ENCODE results near the gene ARL4A. TPM values are rescaled to one million over a fixed set of nuclear protein-coding genes. Genes with fewer than 3 reads are reported as not detected.

The ARL4A gene
- total and polyA plus RNA-seq, 2 donors (not counting 3 experiments of a cell fraction or from before 2014, with no cell fraction given): 34.1 to 43.2 TPM

DNA sequence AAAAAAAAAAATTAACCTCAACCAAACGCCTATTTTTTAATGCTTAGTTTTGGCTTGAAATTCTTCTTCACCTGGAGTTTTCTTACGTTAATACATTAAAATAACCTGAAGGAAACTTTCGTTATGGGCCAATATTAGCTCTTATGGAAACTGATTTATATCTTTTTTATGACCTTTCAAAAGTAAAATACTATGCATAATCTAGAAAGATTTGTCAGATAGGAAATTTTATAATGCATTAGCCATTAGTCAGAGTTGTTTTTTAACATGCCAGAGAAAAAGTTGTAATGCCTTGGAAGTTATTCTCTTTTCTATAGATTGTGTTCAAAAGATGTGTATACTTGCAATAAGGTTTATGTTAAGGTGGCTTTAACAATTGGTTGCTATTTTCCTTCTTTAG lies 34.3 kb upstream of the ARL4A start:
- H3K36me3 ChIP-seq (ENCODE audit: control insufficient read depth in 2 of 2, extremely low read depth in 1 of 2, insufficient read depth in 2 of 2, low read length in 2 of 2): no peaks in the 10 kb centered on the region
- no peak overlapping the region for H3K9ac ChIP-seq (replicated peaks; ENCODE audit: extremely low read depth, insufficient read depth, low read length)
- no peaks in the 10 kb centered on the region for H3K9me1 ChIP-seq (replicated peaks; ENCODE audit: control insufficient read depth, extremely low read depth, insufficient read depth, low read length)
- H2AFZ ChIP-seq (ENCODE audit: low read depth, low read length): no peak overlapping the region
- no peak overlapping the region for H3K4me3 ChIP-seq (replicated peaks in 1 of 3; ENCODE audit: insufficient read depth in 1 of 3, low read depth in 1 of 3, low read length in 3 of 3)
- CTCF ChIA-PET: interaction anchor here (0.8 to 1.8 kb wide), 3 partner anchors 13 to 128 kb away, joined by 3 to 5 read pairs (median 3); no protein-coding TSS in a partner anchor
- FAIRE-seq (no peak), DNase-seq (ENCODE audit: low read depth, low spot score) (no peak)
- no peaks in the 10 kb centered on the region for H3K4me1 ChIP-seq (ENCODE audit: control insufficient read depth, extremely low read depth, insufficient read depth, low read length)
- no peak overlapping the region for H3K4me2 ChIP-seq (ENCODE audit: insufficient read depth, low read length)
- BruUV-seq (replicated peaks): no TSS peak
- TF ChIP-seq POLR2A (IDR thresholded peaks at IDR 0.05; ENCODE audit: low read depth, low read length) (no peak), GATA2 (IDR thresholded peaks at IDR 0.05; ENCODE audit: insufficient read depth, insufficient read length, low read depth, low read length) (no peak), EZH2 (IDR thresholded peaks at IDR 0.05; ENCODE audit: borderline replicate concordance, low read depth, low read length, severe bottlenecking) (no peak), FOS (IDR thresholded peaks at IDR 0.05; ENCODE audit: borderline replicate concordance, insufficient read depth, low read length) (no peak), MYC (IDR thresholded peaks at IDR 0.05; ENCODE audit: low read depth, low read length) (no peak)
- TF ChIP-seq, protein P1, sequence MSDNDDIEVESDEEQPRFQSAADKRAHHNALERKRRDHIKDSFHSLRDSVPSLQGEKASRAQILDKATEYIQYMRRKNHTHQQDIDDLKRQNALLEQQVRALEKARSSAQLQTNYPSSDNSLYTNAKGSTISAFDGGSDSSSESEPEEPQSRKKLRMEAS (IDR thresholded peaks at IDR 0.05; ENCODE audit: insufficient read depth, insufficient read length): no peak
- TF ChIP-seq, protein P2, sequence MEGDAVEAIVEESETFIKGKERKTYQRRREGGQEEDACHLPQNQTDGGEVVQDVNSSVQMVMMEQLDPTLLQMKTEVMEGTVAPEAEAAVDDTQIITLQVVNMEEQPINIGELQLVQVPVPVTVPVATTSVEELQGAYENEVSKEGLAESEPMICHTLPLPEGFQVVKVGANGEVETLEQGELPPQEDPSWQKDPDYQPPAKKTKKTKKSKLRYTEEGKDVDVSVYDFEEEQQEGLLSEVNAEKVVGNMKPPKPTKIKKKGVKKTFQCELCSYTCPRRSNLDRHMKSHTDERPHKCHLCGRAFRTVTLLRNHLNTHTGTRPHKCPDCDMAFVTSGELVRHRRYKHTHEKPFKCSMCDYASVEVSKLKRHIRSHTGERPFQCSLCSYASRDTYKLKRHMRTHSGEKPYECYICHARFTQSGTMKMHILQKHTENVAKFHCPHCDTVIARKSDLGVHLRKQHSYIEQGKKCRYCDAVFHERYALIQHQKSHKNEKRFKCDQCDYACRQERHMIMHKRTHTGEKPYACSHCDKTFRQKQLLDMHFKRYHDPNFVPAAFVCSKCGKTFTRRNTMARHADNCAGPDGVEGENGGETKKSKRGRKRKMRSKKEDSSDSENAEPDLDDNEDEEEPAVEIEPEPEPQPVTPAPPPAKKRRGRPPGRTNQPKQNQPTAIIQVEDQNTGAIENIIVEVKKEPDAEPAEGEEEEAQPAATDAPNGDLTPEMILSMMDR (IDR thresholded peaks at IDR 0.05; ENCODE audit: extremely low read depth in 1 of 2, insufficient read depth in 1 of 2, low read depth in 1 of 2, low read length in 2 of 2): no peak
- H4K20me1 ChIP-seq (replicated peaks; ENCODE audit: control insufficient read depth, extremely low read depth, insufficient read depth, low read length): no peaks in the 10 kb centered on the region
- H3K9me3 ChIP-seq (replicated peaks; ENCODE audit: control insufficient read depth, insufficient read depth, low read length): no peaks in the 10 kb centered on the region
- no peaks in the 10 kb centered on the region for H3K27me3 ChIP-seq (ENCODE audit: control insufficient read depth in 2 of 2, insufficient read depth in 2 of 2, low read length in 2 of 2)
- intact Hi-C loops (cut with micrococcal nuclease) (no loop called here), dilution Hi-C loops (cut with MboI; ENCODE audit: extremely low pct_ligation_motif_present, low sequenced_read_pairs) (no loop called here)
- H3K79me2 ChIP-seq (ENCODE audit: control insufficient read depth, insufficient read depth, low read length): no peaks in the 10 kb centered on the region
- POLR2A ChIA-PET: interaction anchor here (1.2 kb wide), 1 partner anchor 34 kb away, joined by 6 read pairs; the partner anchor contains the start of gene ARL4A
- H3K27ac ChIP-seq (ENCODE audit: insufficient read depth, low read depth, low read length): no peak overlapping the region
